DLD1 (cell line): Measurements from ENCODE around the gene FAM124B.

Experiments
- in situ Hi-C: cut with HindIII; loops from 2 replicates; pipeline ENCODE4 v1.10.0; 2017; ENCODE audit warnings: low sequenced_read_pairs

FAM124B gene, protein sequence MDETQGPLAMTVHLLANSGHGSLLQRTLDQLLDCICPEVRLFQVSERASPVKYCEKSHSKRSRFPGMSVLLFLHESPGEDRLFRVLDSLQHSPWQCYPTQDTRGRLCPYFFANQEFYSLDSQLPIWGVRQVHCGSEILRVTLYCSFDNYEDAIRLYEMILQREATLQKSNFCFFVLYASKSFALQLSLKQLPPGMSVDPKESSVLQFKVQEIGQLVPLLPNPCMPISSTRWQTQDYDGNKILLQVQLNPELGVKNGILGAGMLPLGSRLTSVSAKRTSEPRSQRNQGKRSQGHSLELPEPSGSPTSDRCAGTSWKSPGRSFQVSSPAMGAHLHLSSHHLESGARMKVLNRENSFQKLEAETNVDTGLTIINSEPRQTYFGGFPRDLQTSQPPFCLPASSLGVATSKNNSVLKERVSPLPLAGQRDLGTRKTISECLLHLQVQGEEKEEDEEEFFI

DNA sequence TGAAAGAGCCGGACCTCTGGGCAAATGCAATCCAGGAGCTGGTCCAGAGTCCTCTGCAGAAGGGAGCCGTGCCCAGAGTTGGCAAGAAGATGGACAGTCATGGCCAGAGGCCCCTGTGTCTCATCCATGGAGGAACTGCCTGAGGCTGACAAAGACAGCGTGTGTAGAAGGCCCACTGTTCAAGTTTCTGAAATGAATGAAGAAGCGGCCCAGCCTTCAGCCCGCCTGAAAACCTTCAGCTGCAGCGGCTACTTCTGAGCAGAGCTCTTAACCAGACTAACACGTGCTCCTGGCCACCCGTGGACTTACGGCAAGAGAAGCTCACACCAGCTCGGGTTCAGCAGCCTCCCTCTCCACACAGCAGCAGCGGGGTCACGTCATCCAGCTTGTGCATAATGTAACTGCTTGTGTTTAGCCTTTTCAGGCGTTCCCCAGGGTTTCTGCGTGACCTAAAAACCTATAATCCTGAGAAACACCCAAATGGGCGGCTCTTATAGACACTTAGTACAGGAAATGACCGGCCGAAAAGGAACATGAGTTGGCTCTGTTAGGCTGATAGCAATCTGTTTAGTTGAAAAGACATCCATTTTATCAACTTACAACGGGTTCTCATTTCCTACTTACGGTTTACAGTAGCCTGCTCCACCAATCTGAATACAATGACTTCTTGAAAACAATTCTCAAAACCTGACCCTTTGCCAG, at the start of gene FAM124B:
FAM124B (minus strand) TSS at position 467 of the 702 bp plus-strand sequence; CDS start at position 128, 339 bp downstream.
- in situ Hi-C loops: no loop called here

DNA sequence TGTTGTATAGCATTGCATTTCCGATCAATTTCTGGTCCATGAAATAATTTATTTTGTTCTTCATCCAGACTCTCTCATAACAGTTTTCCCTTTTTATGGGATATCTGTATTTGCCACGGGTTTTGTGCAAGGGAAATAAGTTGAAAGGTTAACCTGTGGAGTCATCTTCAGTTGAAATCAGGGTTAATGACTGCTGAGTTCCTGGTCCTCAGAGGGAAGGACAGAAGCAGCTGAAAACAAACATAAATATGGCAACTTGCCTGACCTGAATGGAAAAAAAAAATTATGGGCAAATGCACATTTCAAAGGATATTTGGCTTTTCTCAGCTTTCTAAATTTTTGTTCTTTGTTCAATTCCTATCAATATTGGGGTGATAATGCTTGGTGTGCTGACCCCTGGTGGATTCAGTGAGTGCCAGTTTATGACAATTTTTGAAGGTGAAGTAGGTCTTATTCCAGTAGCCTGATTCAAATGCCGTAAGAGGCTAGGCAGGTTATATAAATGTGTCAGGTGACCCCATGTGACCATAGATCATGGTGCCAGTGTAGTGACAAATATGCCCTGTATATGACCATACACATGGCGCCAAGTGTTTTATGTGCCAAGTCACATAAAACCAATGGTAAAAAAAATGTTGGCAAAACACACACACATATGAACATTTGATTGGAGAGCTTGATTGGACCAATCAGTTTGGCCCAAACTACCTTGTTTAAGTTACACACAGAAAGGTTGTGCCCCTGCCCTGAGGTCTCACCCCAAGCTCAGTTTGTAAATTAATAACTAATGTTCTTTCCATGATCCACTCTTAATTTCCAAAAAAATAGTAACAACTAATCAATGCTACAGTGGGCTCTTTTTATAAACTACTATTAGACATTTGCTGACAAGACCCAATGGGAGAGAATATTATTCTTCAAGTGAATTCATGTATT, 47.6 kb upstream of the FAM124B start:
- in situ Hi-C loops: loop anchor here (10.0 kb wide), 1 partner anchor 75 kb away; no protein-coding TSS in a partner anchor

DNA sequence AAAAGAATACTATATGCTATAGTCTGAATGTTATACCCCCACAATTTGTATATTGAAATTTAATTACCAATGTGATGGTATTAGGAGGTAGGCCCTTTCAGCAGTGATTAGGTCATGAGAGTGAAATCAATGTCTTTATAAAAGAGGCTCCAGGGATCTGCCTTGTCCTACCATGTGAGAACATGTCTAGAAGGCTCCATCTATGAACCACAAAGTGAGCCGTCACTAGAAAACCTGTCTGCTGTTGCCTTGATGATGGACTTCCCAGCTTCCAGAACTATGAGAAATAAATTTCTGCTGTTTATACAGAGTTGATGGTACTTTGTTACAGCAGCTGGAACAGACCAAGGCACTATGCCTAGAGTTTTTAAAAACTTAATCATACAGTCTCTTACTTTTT, 46.3 kb upstream of the FAM124B start:
- in situ Hi-C loops: loop anchor here (10.0 kb wide), 1 partner anchor 73 kb away; no protein-coding TSS in a partner anchor

DNA sequence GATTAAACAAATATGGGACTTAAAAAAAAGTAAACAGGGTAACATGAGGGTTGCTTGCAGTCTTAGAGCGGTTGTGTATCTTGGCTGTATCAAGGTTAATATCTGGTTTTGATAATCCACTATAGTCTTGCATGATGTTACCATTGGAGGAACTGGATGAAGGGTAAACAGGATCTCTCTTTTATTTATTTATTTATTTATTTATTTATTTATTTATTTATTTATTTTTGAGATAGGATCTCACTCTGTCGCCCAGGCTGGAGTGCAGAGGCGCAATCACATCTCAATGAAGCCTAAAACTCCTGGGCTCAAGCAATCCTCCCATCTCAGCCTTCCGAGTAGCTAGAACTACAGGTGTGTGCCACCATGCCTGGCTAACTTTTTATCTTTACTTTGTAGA, 42.9 kb upstream of the FAM124B start:
- in situ Hi-C loops: loop anchor here (10.0 kb wide), 1 partner anchor 70 kb away; no protein-coding TSS in a partner anchor

DNA sequence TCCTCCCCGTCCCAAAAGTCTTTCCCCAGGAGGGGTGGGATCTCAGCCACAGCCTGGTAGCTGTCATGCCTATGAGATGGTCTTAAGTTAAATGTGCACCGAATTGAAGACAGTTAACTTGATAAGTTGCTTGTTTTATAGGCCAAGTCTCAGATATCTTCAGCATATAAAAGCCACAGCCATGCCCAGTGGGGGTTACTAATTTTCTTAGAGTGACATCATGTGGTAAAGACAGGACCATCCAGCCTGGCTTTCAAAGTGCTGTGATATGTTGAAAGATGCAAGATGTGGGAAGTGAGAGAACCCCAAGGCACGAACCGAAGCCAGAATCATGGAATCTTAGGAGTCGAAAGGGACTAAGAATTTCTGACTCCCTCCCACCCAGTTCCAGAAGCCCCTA, 42.1 kb upstream of the FAM124B start:
- in situ Hi-C loops: loop anchor here (10.0 kb wide), 1 partner anchor 69 kb away; no protein-coding TSS in a partner anchor

DNA sequence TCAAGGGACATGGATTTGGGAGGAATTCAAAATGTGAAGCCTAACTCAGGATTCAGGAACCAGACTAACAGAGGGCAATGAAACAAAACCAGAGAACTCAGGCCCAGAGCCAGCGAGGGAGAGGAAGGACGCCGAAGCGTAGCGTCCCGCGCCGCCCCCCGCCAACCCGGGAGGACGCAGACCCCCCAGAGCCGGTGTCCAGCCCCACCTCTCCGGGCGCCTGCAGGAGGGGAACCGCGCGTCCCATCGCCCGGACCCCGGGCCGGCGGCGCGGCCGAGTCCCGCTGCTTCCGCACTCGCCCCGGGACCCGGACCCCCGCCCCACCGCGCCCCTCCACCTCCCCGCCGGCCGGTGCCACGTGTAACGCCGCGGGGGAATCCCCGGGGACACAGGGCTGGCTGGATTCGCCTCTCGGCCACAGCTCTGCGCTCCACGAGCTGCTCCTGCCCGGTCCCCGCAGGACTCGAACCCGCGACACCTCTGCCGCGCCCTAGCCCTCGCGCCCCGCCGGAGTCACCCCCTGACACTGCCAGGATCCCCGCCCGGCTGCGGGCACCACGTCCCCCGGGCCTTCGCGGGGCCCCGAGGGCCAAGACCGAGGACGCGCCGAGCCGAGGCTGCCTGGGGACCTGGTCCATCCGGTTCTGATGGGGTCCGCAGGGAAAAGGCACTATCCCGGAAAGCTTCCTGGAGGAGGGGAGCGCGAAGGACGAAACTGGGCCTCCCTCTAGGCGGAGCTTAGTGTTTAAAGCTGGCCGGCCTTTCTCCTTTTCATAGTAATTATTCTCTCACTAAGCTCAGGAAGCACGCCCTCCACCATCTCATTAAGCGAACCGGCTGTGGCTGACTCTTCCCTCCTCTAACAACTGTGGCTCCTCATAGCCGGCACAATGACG, 40.4 kb upstream of the FAM124B start:
- in situ Hi-C loops: loop anchor here (10.0 kb wide), 1 partner anchor 68 kb away; no protein-coding TSS in a partner anchor

DNA sequence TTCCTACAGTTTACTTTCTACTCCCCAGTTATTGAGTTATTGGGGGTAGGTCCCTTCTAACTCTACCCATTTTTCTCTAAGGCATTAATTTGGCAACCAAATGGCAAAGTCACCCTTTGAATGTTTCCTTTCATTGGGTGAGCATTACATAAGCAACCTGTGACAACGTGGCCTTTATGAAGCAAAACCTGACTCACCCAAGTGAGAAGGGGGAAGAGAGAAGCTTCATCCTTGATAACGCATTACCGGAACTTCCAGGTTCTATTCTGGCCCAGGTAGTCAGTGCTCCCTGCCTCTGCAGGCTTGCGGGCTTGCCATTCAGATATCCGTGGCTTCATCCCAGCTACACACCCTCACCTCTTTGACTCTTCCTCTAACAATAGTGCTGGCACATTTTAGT, 39.1 kb upstream of the FAM124B start:
- in situ Hi-C loops: loop anchor here (10.0 kb wide), 1 partner anchor 66 kb away; no protein-coding TSS in a partner anchor

DNA sequence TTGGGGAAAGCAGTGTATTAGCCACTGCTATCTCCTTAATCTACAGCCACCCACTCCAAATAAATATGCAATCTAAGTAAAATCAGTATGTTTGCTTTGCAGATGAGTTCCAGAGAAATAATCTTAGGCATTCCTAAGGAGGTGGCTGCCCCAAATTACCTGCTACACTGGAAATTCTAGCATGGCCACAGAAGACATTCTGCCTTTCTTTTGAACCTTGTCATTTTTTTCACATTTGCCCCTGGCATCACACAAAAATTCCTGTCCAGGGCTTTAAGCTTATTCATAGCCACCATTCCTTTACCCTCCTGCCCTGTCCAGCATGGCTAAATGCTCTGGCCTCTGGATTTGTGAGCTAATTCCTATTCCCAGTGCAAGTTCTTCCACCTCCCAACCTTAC, 36.8 kb upstream of the FAM124B start:
- in situ Hi-C loops: no loop called here

DNA sequence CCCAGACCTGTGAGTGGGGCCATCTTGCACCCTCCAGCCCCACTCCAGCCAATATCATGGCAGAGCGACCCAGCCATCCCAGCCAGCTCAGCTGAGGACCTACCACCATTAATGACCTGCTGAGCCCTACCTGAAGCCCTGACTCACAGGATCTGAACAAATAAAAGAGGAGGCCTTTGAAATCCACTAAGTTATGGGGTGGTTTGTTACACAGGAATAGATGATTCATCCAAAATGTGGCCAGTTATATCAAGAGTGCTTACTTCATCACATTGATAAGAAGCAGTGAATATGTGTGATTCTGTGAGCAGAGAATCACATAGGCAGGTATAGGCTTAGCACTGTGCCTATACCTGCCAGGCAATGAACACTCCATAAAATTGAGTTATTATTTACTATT, 34.7 kb upstream of the FAM124B start:
- in situ Hi-C loops: no loop called here

DNA sequence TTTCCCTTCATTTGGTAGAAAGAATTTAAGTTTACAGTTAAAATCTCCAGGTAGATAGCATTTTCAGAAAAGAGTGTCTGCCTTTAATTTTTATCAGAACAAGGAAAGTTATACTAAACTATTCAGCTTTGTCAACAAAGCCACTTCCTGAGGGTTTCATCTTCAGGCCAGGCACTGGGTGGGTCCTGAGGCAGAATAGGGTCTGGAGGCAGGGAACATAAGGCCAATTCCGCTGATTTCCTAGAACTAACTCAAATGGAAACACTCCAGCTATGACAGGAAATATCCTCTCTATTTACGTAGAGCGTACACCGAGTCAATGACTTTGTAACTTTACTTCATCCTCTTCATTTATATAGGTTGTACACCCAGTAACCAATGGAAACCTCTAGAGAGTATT, 32.7 kb upstream of the FAM124B start:
- in situ Hi-C loops: no loop called here

DNA sequence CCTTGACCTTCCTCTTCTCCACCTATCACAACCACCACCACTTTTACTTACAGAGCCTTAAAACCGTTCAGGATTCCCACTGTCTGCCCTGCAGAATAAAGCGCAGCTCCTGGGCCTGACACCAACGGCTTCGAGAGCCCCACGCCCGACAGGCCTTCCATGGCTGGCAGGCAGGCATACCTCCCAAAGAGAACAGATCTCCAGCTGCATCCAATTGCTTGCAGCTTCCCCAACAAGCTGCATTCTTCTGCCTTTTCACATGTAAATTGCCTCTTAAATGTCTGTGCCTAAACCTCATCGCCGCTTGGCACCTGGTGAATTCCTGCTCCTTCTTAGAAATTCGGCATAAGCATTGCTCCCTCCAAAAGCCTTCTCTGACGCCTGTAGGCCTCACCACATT, 31.5 kb upstream of the FAM124B start:
- in situ Hi-C loops: no loop called here

DNA sequence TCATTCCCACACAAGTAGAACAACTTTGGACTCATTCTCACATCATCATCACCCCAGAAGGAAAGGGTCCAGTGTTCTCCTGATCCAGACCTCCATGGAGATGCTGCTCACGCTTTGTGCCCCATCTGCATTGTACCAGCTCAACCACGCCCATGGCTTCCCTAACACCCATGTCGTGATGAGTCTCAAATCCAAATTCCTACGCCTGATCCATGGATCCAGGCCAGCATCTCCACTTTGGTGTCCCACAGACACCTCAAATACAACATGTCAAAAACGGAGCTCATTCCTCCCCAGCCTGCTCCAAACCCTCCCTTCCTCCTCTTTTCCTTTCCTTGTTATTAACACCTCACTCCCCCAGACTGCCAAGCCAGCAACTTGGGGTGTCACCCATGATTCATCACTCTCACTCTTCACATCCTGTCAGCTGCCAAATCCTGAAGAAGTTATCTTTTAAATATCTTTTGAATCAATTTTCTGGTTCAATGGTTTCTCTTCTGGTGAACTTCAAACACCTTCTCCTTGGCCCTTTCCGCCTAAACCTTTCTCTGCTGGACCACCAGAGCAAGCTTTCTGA, 30.2 kb upstream of the FAM124B start:
- in situ Hi-C loops: no loop called here

DNA sequence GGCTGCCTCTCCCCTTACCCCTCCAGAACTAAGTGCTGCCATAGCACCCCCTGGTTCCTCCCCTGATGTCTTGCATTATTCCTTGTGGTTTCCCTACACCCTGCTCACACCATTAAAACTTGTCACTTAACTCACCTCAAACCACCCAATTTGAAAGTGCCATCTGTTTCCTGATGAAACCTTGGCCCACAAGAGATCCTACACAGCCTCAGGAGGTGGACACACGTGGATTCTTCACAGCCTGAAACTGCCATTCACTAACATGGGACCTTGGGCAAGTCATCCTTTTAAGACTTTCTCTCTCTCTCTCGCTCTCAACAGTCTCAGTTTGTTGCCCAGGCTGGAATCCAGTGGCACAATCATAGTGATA, 27.5 kb upstream of the FAM124B start:
- in situ Hi-C loops: no loop called here

DNA sequence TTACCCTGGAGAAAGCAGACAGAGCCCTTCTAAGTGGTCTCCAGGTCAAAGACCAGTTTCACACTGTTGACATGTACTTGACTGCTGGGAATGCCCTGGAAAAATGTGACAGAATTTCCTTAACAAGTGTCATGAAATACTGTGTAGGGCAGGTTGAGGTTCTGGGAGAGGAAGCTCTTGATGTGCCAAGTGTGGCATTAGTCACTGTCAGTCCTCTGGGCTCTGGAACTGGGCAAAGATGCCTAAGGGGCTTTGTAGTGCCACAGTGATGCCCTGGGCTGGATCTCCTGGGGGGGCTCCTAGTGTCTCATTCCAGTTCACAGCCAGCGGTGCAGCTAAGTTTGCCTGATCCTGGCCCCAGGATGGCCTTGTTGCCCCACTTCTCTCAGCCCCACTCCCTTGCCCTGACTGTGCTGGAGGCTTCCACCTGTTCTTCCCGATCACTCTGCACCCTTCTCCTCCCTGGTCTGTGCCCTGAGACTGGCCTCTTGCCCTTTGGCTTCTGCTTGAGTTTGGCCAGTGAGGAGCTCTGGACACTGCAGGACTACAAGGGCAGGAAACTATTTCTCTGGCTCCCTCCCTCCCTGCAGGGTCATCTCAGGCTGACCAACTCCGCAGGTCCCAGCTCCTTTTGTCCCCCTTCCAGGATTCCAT, 27.0 kb upstream of the FAM124B start:
- in situ Hi-C loops: no loop called here

DNA sequence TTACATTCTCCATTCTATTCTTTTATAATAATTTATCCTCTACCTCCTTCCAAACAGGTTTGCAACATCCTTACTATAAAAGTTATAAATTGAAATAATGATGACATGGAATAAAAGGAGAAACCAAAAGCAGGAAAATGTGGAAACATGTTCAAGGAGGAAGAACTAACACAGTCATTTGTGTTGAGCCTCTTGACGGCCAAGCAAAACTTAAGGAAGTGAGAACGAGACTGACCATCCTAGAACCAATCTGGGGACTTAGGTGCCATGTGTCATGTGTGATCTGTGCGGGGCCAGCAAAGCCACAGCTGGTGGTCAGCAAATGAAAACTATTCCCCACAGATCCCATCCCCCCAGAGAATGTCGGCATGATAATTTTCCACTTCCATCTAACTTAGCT, 25.6 kb upstream of the FAM124B start:
- in situ Hi-C loops: no loop called here

DNA sequence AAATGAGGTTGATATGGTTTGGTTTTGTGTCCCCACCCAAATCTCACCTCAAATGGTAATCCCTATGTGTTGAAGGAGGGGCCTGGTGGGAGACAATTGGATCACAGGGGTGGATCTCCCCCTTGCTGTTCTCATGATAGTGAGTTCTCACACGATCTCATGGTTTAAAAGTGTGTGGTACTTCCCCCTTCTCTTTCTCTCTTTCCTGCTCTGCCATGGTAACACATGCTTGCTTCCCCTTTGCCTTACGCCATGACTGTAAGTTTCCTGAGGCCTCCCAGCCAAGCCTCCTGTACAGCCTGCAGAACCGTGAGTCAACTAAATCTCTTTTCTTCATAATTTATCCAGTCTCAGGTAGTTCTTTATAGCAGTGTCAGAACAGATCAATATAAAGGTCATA, 24.7 kb upstream of the FAM124B start:
- in situ Hi-C loops: no loop called here

DNA sequence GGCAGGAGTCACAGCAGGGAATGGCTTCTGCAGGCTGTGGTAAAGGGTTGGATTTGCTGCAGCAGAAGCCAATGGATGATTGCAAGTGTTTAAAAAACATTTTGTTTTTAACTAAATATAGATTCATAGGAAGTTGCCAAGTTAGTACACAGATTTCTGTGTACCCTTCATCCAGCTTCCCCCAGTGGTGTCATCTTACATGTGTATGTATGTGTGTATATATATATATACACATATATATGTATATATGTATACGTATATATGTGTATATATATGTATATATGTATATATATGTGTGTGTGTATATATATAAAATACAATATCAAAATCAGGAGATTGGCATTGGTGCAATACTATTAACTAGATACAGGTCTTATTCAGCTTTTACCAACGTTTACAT, 19.2 kb upstream of the FAM124B start:
- in situ Hi-C loops: no loop called here

DNA sequence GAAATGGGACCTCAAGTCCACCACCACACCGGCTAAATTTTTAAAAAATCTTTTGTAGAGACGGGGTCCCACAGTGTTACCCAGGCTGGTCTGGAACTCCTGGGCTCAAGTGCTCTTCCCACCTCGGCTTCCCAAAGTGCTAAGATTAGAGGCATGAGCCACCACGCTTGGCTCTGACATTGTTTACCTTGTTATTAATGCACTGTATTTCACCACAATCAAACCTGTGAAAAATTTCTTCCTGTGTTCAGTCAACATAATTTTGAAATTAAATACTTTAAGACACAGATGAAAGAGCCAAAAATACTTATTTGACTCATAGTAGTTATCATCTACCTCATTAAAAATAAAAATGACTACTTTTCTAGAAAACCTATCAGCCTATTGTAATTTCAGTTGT, 16.0 kb upstream of the FAM124B start:
- in situ Hi-C loops: no loop called here

DNA sequence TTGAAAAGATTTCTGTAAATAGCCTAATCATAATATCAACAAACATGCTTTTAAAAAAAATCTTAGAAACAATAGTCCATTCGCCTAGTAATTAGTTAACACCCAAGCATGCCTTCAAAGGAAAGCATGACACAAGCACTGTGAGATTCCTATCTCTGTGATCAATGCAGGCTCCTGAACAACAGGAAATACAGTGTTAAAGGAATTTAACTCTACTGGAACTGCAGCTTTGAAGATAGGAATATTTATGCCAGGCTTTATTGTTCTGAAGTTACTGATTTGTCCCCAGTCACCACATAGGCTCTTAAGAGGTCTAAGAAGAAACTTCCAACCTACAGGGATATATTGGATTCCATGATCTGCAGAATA, 15.4 kb upstream of the FAM124B start:
- in situ Hi-C loops: no loop called here
